ENCODE results near the gene DVL1.

Gene DVL1

GRCh38 chr1:1340185-1340584 is 9.0 kb downstream of the DVL1 start:
- DNase-seq, result no peak

GRCh38 chr1:1338278-1338677 is 10.9 kb downstream of the DVL1 start:
- no peak for DNase-seq

GRCh38 chr1:1337793-1338147 is 11.4 kb downstream of the DVL1 start:
- no peak for DNase-seq

- DNase-seq, result no peak
Observed at GRCh38 chr1:1336931-1337792, 12.1 kb downstream of the DVL1 start.

GRCh38 chr1:1336446-1336845 is 12.8 kb downstream of the DVL1 start:
- no peak for DNase-seq

- DNase-seq, result no peak
Observed at GRCh38 chr1:1335792-1336248, 13.4 kb downstream of the DVL1 start.

- no peak for DNase-seq
Observed at GRCh38 chr1:1335283-1335682, 13.9 kb downstream of the DVL1 start.

- no peak for DNase-seq
Observed at GRCh38 chr1:1334835-1335234, 14.4 kb downstream of the DVL1 start.

GRCh38 chr1:1333551-1334241 is 15.5 kb downstream of the DVL1 start:
- no peak for DNase-seq

- DNase-seq, result no peak
Observed at GRCh38 chr1:1332774-1333480, 16.3 kb downstream of the DVL1 start.

GRCh38 chr1:1332031-1332755 is 17.0 kb downstream of the DVL1 start:
- no peak for DNase-seq

GRCh38 chr1:1331068-1331965 is 17.9 kb downstream of the DVL1 start, which contains the start of gene TAS1R3:
TSS of gene TAS1R3 (plus strand) at chr1:1331280. CDS start at chr1:1331346, 66 bp downstream.
- DNase-seq, result no peak

GRCh38 chr1:1330366-1331067 is 18.7 kb downstream of the DVL1 start:
- no peak for DNase-seq

GRCh38 chr1:1329304-1330210 is 19.7 kb downstream of the DVL1 start:
- DNase-seq, result no peak

GRCh38 chr1:1328254-1328653 is 21.0 kb downstream of the DVL1 start:
- no peak for DNase-seq

- no peak for DNase-seq
Observed at GRCh38 chr1:1327291-1327690, 21.9 kb downstream of the DVL1 start.

- no peak for DNase-seq
Observed at GRCh38 chr1:1326075-1326605, 23.1 kb downstream of the DVL1 start.

GRCh38 chr1:1325288-1326074 is 23.7 kb downstream of the DVL1 start:
- DNase-seq, result no peak

All from MV-4-11 (cell line).